Medulla oblongata (tissue), 1 donor: ENCODE data around the gene COL28A1.
"Not testable (repeated sequence)": the region's sequence is repeated elsewhere in the genome, so short reads cannot be mapped to it uniquely, and the experiment has no call there.

ENCODE experiments used
- DNase-seq: peaks from one replicate; pipeline ENCODE4 v3.0.0-alpha.2; 2015; ENCODE audit errors: extremely low spot score

Gene COL28A1

DNA sequence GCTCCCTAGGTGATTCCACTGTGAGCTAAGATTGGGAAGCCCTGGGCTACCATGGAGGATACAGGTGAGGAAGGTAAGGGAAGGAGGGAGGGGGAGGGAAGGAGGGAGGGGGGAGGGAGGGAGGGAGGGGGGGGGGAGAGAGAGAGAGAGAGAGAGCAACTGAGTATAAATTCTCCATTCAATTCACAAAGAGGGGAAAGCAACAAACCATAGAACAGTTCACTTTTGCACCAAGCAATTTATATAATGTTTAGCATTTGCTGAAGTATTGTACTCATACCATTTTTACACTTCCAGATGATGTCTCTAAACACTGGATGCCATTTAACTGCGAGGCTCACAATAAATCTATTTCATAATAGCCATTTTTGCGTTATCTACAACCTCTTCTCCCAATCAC is 118.3 kb downstream of the COL28A1 start:
- no peak for DNase-seq

DNA sequence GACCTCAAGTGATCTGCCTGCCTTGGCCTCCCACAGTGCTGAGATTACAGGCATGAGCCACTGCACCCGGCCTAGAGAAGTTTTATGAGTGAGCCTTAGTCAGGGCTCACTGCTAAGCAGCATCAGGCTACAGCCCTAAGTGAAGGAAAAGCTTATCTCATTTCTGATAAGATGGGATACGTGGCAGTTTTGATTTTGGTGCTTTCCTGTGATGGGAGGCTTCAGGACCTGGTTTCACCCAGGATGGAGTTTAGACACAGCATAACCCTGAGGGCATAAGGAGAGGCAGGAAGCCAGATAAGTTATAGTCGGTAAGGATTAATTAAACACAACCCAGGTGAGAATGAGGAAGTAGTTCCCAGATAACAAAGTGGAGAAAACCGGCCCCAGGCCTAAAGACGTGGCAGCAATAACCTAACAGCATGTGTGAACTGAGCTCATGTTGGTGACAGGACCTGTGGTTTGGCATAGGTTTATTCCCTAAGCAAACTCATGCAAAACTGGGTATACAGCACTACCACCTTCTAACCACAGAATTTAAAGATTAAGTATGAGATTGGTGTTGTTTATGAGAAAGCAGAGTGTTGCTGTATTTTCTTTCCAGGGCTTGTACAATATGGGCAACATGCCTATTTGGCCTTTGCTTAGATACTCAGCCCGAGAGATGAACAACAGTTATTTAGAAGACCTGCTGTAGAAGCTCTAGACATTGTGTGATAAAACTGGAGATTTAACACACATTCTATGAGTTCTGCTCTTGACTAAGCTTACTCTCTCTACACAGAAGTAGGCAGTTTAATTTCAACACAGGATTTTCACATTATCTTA is 119.4 kb downstream of the COL28A1 start:
- DNase-seq, result no peak

DNA sequence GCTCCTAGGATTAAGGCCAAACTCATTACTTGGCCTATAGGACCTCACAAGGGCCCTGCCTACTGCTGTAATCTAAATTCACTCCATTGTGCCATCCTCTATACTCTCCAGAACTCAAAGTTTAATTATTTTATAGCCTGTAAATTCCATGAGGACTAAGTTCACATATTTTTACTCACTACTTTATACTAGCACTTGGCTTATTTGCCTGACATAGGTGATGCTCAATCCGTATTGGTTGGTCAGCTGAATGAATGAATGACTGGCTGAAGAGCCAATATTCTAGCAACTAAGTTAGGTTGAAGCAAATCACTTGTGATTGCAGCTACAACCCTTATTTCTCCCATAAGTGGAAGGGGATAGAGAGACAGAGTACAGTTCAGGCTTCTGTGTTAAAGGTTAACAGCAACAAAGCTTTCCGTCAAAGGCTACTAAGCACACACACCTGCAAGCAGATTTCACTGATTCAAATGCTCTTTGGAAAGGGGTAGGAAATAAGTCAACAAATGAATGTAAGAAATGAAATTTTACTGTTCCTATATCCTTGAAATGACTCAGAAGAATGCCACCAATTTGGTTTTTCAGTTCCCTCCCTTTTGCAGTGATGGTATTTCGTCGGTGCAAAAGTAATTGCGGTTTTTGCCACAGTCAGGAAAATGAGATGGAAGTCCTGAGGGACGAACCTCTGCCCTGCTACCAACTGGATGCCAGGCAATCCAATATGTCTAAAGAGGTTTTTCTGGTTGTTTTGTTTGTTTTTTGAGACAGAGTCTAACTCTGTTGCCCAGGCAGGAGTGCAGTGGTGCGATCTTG is 120.7 kb downstream of the COL28A1 start:
- no peak for DNase-seq

DNA sequence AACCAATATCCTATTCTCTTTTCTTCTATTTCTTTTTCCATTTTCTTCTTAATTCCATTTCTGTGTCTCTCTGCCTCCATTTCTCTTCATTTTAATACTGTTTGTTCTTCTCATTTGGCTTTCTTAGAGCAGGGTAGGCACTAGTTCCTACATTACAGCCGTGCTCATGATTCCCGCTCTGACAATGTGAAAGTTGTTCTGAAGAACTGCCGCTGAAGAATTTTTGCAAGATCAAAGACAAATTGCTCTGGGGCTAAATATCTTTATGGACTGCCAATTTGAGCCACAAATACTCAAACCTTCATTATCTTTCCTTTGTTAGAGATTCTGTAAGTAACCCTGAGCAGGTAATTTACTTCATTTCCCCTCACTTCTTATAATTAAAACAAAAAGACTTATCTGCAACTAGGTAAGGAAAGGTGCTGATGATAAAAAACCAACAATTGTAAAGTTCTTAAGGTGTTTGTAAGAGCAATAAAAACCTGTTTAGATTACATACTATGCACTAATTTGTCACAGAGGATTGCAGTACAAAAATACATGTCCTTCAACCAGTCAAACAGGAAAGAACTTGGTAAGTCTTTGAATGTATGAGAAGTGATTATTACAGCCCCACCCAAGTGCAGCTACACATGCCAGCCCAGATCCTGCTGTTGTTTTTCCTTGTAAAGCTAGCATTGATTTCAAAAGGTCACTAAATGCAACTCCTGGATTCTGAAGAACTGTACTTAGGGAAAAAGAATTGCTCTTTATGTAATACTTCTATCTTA is 127.5 kb downstream of the COL28A1 start:
- DNase-seq, result no peak

DNA sequence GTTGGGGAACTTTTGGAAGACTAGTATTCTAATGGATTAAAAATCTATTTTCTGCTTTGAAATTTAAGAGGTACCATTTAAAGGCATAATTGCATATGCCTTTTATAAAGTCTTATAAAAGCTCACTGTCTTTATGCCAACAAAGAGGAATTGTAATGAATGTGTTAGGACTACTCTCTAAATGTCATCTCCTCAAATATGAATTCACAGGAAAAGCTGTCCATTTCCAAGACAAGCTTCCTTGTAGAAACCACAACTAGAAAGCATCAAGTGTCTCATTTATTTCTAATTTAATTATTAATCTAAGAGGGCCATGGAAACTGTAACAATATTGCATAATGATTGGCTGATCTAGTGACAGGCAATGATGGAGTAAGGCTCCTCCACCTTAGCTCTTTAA is 130.2 kb downstream of the COL28A1 start:
- no peak for DNase-seq

DNA sequence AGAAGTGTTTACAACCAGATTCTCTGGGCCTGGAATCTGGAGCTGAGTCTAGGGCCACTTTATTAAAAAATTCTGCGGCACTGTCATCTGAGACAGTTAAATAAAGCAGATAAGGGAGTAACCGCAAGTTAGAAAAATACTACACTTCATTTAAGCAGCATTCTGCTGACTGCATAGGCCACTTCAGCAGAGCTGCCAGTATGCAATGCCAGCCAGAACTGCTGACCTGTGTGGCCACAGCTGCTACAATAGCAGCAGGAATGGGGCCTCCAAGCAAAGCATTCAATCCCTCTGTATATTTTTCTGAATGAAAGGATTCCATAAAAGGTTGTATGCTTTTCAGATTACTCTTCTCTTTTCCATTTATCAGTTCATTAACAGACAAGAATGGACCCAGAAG is 136.0 kb downstream of the COL28A1 start:
- no peak for DNase-seq

DNA sequence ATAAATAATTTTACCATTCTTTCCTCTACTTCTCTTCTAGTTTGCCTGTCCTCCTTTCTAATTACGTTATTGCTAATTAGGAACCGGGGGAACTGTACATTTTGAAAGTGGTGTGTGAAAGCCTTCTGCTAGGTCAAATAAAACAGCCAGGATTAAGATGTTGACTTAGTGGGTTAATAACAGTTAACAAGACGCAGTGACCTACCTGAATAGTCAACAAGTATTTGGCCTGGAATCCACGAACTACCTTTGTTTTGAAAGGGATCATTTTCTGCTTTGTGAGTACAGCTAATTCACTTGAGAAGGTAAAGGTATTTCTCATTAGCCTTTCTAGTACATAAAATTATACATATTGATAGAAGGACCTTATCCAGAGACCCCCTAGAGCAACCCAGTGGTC is 139.9 kb downstream of the COL28A1 start:
- DNase-seq, result no peak

DNA sequence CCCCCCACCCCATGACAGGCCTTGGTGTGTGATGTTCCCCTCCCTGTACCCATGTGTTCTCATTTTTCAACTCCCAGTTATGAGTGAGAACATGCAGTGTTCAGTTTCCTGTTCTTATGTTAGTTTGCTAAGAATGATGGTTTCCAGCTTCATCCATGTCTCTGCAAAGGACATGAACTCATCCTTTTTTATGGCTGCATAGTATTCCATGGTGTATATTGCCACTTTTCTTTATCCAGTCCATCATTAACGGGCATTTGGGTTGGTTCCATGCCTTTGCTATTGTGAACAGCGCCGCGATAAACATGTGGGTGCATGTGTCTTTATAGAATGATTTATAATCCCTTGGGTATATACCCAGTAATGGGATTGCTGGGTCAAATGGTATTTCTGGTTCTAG is 147.5 kb downstream of the COL28A1 start:
- not testable (repeated sequence) for DNase-seq

DNA sequence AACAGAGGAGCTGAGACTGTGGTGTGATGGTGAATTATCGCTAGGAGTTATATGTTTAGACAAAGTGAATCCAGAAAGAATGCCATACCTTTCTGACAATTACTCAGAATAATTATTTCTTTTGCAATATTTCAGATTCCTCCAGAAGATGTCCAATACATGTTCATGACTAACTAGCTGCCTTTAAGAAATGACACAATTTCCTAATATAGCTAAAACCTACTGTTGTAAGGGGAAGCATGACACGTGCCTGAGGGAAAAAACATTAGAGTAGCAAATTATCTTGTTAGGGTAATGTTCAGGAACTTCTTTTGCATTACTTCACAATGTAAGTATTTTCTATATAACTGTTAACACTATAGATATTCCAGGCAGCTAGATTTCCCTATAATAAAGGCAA is 150.3 kb downstream of the COL28A1 start:
- no peak for DNase-seq

DNA sequence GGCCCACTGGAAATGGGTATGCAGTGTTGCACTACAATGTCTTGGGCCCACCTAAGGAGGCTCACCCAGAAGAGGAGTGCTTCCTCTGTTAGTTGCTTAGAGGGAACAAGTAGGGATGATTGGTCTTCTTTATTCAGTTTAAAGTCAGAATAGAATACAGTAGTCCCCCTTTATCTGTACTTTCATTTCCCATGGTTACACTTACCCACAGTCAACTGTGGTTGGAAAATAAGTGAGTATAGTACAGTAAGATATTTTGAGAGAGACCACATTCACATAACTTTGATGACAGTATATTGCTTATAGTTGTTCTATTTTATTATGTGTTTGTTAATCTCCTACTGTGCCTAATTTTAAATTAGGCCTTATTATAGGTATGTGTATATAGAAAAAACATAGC is 151.4 kb downstream of the COL28A1 start:
- no peak for DNase-seq

DNA sequence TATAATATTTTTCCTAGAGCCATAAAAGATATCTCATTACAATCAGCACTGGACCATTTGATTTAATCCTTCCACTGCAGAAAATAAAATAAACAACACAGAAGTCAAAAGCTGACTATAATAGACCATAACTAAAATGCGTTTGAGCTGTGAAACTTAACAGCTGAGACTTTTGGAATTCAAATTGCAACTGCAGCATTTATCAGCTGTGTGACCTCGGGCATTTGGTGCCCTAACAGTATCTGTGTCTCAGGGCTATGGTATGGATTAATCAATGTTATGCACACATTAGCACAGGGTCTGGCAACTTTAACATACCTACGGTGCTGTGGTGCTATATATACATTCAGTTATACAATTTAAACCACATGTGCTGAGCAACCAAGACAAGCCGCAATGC is 160.1 kb downstream of the COL28A1 start:
- no peak for DNase-seq

DNA sequence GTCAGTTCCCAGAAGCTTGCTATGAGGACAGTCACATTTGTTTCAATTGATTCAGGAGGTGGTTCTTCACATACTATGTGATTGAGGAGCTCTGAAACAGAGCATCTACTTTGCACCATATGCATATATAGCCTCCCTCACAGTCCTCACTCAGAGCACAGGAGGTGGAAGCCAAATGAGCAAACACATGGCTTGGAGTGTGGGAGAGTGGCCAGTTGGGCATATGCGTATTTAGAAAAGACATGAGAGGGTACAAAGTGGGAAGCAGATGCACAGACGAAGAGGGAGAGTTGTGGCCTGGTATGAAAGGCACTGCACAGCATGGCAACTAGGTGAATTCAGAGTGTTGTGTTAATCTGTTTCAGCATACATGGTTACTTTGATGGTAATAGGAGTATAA is 165.6 kb downstream of the COL28A1 start:
- DNase-seq, result no peak

DNA sequence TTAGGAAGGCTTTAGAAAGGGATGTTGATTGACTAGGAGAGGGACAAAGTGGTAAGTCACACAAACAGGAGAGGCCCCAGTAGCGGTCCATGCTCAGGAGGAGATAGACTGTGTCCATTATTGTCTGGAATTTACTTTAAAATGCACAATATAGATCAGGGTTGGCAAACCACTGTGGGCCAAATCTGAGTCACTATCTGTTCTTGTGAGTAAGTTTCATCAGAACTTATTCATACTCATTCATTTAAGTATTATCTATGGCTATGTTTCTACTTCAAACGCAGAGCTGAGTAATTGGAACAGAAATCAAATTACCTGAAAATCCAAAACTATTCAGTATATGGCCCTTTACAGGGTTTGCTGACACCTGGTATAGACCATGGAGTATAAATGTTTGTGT is 166.5 kb downstream of the COL28A1 start:
- no peak for DNase-seq

DNA sequence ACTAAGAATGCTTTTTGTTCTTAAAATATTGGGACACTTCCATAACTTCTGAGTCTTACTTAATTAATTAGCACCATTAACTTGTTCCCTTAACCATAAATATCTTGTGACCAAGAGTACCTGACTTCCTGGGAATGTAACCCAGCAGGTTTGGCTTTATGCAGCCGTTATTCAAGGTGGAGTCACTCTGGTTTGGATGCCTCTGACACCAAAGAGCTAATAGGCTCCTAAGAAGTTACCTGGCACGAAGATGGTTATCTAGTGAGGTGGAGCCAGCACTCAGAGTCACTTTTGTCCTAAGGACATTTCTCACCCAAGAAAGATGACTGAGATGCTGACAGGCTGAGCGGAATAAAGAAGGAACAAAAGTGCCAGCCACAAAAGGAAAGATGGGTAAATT is 181.0 kb downstream of the COL28A1 start:
- no peak for DNase-seq

DNA sequence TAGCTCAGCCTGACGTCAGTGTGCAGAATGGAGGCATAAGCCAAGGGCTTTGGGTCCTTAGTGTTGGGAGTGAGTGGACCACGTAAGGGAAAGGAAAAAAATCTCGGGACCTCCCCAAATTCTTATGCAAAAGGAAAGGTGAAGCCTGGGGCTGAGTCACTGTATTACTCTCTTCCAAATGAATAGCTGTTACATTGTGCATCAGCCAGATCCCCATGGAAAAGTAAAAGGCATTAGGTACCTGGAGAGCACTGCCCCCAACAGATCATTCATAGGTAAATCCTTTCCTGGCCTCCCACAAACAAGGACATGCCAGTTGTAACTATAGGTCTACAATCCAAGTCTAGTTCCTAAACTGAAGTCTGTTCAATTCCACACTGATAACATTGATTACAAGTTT is 182.8 kb downstream of the COL28A1 start:
- DNase-seq, result no peak

DNA sequence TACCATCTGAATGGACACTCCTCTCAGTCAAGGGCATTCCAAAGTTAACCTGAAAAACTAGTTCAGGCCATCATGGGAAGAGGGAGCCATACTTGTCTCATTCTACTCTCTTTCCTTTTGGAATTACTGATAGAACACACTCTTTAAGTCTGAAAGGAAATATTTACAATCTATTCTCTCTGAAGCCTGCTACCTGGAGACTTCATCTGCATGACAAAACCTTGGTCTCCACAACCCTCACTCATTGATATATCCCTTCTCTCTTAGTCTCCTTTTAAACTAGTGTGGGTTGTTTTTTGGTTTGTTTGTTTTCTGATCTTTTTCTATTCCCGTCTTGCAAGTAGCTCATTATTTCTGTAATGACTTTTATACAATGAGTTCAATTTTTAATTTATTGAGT is 183.8 kb downstream of the COL28A1 start:
- DNase-seq, result no peak

DNA sequence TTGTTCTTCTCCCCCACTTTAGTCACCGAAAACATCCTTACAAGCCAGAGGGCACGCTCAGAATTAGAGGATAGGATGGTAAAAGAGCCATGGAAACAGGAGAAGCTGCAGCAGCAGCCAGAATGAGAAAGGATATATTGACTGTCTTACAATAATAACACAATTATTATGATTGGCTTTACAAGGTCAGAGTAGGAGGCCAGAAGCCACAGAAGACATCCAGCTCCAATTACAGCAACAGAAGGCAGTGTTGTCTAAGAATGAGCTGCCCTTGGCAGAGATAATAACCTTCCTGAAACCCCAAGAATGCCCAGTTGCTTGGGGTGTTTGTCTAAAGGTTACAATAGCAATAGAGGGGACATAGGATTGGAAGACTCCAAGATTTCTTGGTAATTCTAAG is 184.5 kb downstream of the COL28A1 start:
- DNase-seq, result no peak

DNA sequence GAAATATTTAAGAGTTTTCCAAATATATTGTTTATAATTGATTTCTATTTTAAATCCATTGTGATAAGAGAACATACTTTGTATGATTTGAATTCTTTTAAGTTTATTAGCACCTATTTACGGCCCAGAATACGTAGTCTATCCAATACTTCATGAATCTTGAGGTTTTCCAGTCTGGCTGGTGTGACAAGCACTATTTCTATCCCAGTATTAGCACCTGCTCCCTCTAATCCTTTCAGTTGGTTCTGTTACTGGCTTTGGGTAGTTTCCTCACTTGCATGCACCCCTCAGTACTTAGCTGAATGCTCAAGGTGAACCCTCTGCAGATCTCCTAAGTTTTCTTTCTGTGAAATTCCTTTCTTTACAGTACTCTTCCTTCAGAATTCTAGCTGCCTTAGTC is 186.5 kb downstream of the COL28A1 start:
- no peak for DNase-seq

DNA sequence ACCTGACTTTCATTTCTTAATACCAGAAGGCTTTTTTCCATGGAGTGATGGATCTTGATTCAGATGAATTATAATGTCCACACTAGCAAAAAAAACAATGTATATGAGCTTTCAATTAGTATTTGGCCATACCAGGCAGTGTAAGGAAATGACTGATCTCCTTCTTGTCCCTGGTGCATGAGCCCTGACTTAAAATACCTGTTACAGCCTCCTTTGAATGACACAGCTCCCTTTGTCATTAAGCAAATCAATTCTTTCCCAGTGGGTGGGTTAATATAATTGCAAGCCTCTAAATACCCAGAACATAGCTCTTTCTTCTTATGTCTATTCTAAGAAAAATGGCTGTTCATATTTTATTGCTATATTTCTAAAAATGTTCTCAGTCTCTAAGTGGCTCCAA is 188.6 kb downstream of the COL28A1 start:
- no peak for DNase-seq

DNA sequence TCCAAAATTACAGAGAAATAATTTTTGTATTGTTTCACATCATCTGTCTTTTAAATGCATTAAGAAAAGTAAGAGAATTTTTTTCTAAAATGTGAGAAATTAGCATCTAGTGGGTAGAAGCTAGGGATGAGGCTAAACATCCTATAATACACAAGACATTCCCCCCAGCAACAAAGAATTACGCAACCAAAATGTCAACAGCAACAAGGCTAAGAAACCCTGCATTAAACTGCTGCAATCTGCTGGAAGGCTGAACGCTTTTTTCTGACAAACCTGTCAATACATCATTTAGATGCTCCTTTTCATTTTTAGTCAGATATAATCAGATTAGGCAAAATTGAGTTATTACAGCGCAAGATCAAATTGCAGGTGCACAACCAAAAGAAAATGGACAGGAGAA is 191.1 kb downstream of the COL28A1 start:
- no peak for DNase-seq

DNA sequence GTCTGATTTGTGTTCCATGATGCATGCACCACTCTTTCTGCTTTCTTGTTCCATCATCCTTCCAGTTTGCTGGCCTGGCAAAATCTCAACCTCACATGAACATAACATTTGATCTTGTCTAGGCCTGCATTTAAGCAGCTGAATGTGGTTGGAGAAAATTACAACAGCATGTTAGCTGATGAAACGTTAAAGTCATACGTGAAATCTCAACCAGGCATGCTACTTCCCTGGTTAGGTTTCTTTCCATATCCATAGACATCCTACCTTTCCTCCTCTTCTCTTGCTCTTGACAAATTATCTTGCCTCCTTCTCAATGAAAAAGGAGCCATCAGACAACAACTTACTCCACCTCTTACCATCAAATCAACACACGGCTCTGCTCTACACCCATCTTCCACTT is 199.8 kb downstream of the COL28A1 start:
- no peak for DNase-seq

DNA sequence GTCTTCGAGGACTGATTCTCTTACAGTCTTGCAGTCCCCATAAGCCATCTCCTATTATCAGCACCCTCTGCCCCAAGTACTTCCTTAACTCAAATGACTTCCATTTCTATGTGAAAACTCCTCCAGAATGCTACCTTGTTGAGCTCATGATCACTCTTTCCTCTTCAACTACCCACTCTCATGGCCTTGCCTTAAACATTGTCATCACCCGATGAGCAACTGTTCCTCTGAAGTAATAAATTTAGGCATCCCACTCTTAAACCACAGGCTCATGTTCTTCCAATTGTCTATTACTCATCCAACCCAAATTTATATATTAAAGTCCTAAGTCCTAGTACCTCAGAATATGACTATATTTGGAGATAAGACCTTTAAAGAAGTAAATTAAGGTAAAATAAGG is 200.5 kb downstream of the COL28A1 start:
- no peak for DNase-seq

DNA sequence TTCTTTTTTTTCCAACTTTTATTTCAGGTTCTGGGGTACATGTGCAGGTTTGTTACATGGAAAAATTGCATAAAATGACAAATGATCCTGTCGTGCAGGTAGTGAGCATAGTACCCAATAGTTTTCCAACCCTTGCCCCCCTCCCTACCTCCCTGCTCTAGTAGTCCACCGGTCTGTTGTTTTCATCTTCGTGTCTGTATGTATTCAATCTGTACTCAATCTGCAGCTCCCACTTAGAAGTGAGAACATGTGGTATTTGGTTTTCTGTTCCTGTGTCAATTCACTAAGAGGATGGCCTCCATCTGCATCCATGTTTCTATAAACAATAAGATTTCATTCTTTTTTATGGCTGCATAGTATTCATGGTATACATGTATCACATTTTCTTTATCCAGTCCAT is 202.1 kb downstream of the COL28A1 start:
- DNase-seq, result no peak
